Stimulated activated CD4-positive, alpha-beta T cell treated with anti-CD3 and anti-CD28 coated beads, Interleukin-15, amount 100 ng/mL, for 48 hours (primary cell): ENCODE results near the gene TBC1D5.
A peak's percentile ranks its signal among the peaks of the same experiment; 100 is the strongest.
"Not testable (repeated sequence)": the region's sequence is repeated elsewhere in the genome, so short reads cannot be mapped to it uniquely, and the experiment has no call there.

Experiments
- DNase-seq, 2 donors: peaks; one replicate each; pipeline ENCODE4 v3.0.0-alpha.2; 2020; ENCODE audit warnings: low read depth in 2 of 2

The TBC1D5 gene

GRCh38 chr3:17742102-17742879, at the start of gene TBC1D5:
TSS of gene TBC1D5 (minus strand) at chr3:17742631. CDS start at chr3:17508570, 234,061 bp downstream.
- DNase-seq: peak; percentile 89 to 92

GRCh38 chr3:17783426-17783825, 41.0 kb upstream of the TBC1D5 start:
- no peak for DNase-seq

- no peak for DNase-seq
These were observed 40.3 kb upstream of the TBC1D5 start for GRCh38 chr3:17782751-17783150.

GRCh38 chr3:17780369-17780768, 37.9 kb upstream of the TBC1D5 start:
- not testable (repeated sequence) for DNase-seq

- DNase-seq: not testable (repeated sequence)
These were observed 37.1 kb upstream of the TBC1D5 start for GRCh38 chr3:17779304-17780250.

GRCh38 chr3:17777326-17777725, 34.9 kb upstream of the TBC1D5 start:
- not testable (repeated sequence) for DNase-seq

GRCh38 chr3:17775073-17775472, 32.6 kb upstream of the TBC1D5 start:
- peak; percentile 5 to 22 for DNase-seq

GRCh38 chr3:17774180-17774910, 31.9 kb upstream of the TBC1D5 start:
- DNase-seq: peak; percentile 36 to 59

GRCh38 chr3:17772556-17772955, 30.1 kb upstream of the TBC1D5 start:
- DNase-seq: no peak

- no peak for DNase-seq
These were observed 29.0 kb upstream of the TBC1D5 start for GRCh38 chr3:17771177-17772017.

- no peak for DNase-seq
These were observed 28.3 kb upstream of the TBC1D5 start for GRCh38 chr3:17770682-17771081.

- DNase-seq: no peak
These were observed 23.5 kb upstream of the TBC1D5 start for GRCh38 chr3:17765819-17766472.

GRCh38 chr3:17761563-17761962, 19.1 kb upstream of the TBC1D5 start:
- DNase-seq: no peak

- DNase-seq: no peak
These were observed 17.5 kb upstream of the TBC1D5 start for GRCh38 chr3:17759901-17760300.

GRCh38 chr3:17755836-17756235, 13.4 kb upstream of the TBC1D5 start:
- DNase-seq: no peak

- DNase-seq: no peak
These were observed 11.2 kb upstream of the TBC1D5 start for GRCh38 chr3:17753632-17753992.

- no peak for DNase-seq
These were observed 10.6 kb upstream of the TBC1D5 start for GRCh38 chr3:17752876-17753631.

GRCh38 chr3:17752436-17752835, 10.0 kb upstream of the TBC1D5 start:
- no peak for DNase-seq

- no peak for DNase-seq
These were observed 7.4 kb upstream of the TBC1D5 start for GRCh38 chr3:17749705-17750293.
